Activated CD4-positive, alpha-beta T cell treated with anti-CD3 and anti-CD28 coated beads for 4 hours (primary cell): ENCODE data around the gene TBC1D5.
"Not testable (repeated sequence)": the region's sequence is repeated elsewhere in the genome, so short reads cannot be mapped to it uniquely, and the experiment has no call there.

Experiments
- DNase-seq, 2 donors: peaks; one replicate each; pipeline ENCODE4 v3.0.0-alpha.2; 2020

TBC1D5 gene

DNA sequence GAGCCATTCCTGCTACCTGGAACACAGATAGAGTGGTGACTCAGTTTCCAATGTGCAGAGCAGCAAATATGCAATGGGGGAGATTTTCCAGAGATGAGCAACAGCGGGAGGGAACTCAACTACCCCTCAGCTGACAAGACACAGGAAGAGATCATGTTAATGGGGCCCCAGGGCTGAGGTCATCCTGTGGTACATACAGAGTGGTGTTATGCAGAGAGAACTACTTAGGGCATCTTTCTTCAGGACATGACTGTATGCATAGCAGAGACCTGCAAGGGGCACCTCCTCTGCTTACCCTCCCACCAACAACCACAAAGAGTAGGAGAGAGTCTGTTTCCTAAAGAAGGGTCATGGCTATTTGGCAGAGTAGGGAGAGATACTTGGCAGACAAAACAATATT, 6.8 kb upstream of the TBC1D5 start:
- DNase-seq: no peak

GRCh38 chr3:17747890-17748247, 5.4 kb upstream of the TBC1D5 start:
- DNase-seq: no peak

DNA sequence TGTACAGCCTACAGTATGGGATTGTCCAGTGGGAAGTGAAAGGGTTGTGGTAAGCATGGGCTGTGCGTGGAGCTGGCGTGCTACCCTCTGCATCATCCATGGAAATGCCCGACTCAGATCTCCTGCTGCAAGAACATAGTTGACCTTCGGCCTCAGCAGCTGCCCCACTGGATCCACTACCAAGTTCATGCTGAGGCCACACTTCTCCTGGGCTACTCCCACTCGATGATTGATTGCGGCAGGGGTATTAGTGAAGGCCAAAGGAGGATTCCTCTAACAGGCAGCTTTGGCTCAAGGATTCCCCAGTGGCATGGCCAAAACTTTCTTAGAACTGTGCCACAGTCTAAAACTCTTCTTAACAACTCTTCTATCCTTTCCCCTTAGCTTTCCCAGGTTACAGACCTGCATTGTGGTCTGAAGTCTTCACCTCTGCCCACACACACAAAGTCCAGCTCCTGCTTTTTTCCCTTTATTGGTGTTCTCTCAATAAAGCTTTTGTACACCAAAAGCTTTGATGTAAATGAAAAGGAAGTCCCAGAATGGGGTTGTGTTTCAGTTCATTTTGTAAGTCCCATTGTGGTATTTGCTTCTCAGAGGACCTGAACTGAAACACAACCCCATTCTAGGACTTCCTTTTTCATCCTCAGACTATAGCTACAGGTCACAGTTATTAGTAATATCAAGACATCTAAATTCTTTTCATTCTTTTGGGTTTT, 4.9 kb upstream of the TBC1D5 start:
- DNase-seq: no peak

DNA sequence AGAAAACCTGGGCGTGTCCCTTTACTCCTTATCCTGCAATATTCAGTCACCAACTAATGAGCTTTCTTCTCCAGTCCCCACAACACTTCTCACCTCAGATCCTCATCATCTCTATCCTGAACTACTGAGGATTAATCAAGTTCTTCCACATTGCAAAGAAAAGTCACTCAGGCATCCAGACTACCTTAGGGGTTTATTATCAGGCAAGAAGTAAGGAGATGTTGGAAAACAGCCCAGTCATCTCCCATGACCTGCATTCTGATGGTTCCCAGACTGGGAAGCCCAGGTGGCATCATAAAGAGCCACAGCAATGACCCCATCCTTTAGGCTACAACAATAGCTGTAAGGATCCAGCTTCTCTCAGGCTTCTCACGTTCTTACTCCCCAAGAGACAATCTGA, 3.5 kb upstream of the TBC1D5 start:
- DNase-seq: no peak

DNA sequence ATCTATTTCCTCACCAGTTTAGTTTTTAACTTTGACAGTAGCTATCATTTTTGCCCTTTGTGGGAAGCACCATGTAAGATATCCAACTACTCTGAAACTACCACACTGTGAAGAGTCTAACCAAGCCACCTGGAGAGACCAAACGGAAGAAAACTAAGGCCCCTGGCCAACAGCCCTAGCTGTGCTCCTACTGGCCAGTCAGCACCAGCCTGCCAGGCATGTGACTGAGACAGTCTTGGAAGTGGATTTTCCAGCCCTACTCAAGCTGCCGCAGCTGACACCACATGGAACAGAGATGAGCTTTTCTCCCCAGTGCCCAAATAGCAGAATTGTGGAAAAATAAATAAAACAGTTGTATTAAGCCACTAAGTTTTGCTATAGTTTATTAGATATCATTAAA, 2.9 kb upstream of the TBC1D5 start:
- DNase-seq: no peak

GRCh38 chr3:17744693-17745092, 2.3 kb upstream of the TBC1D5 start:
- no peak for DNase-seq

DNA sequence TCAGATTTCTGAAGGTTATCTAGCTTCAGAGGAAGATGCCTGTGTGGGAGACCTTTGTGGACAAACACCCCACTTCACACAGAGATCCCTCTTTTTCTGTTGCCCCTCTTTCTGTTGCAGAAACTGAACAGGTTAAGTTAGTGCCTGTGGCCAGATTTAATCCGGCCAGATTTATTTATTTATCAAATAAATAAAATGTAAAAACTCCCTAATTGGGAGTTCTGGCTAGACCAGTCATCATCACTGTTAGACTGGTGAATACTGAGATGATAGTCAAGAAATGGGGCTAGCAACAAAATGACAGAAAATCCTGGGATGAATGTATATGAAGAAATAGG, 1.2 kb upstream of the TBC1D5 start:
- DNase-seq: no peak

GRCh38 chr3:17742880-17743657, 638 bp upstream of the TBC1D5 start:
- DNase-seq: no peak

GRCh38 chr3:17741621-17742101, 770 bp downstream of the TBC1D5 start:
- DNase-seq: no peak

- no peak for DNase-seq
Measured at GRCh38 chr3:17740721-17741141, 1.7 kb downstream of the TBC1D5 start.

DNA sequence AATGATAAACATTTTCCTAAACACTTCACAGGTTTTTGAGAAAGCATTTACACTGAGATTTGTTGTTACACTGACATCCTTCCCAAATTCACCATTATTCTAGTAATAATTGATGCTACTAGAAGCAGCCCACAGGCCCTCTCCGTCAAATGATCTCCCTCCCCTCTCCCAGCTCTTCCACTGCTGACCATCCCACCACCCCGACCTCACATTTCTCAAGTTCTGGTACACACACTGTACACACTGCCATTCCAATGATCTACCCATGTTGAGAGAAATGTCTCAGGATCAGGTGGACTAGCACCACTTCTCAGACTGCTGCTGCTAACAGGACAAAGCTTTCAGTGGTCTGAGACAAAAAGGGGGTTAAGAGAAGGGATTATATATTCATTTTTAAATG, 3.5 kb downstream of the TBC1D5 start:
- DNase-seq: no peak

DNA sequence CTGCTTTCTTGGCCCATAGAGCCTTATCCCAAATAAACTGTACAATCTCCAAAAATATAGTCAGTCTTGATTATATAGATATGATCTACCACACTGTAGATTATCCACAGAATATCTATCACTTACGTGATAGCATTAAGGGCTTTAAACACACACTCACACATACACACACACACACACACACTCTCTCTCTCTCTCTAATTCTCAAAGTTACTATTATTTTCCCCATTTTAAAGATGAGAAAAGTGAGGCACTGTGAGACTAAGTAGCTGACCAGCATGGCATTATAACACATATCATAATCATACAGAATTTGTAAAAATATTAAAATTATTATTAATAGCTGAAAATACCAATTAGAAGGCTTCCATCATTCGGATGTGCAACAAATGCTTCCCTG, 4.2 kb downstream of the TBC1D5 start:
- DNase-seq: no peak

DNA sequence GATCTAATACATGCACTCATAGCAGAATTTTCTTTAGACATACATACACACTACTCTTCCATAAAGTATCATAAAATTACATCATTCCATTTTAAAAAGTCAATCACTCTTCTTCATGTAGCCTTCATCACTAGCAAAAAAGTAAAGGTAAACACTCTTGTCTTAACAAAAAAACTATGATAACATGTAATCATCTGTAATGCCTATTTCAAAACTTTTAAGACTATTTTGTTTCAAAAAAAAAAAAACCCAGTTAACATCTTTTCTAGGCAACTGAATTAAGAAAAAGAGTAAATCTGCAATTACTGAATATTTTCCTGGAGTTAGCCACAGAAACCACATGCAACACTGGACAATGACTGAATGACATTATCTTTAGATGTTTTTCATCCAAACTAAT, 4.8 kb downstream of the TBC1D5 start:
- DNase-seq: no peak

- DNase-seq: not testable (repeated sequence)
Measured at GRCh38 chr3:17735362-17735761, 7.1 kb downstream of the TBC1D5 start.

- no peak for DNase-seq
Measured at GRCh38 chr3:17733768-17734167, 8.7 kb downstream of the TBC1D5 start.

DNA sequence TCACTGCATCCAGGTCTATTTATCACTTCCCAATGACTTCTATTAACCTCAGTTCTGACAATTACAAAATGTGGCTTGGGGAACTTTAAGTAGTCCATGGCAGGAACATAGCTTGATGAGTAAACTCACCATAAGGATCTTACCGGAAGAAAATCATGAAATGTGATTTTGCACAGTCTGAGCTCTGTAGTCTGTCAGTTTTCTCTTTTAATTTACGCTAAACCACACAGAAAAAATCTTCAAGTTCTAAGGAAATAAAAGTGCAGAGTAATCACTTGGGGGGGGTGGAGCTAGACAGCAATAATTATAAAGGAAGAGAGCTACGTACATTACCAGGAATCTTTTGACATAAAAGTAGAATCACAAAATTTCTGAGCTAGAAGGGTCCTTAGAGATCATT, 9.2 kb downstream of the TBC1D5 start:
- no peak for DNase-seq

DNA sequence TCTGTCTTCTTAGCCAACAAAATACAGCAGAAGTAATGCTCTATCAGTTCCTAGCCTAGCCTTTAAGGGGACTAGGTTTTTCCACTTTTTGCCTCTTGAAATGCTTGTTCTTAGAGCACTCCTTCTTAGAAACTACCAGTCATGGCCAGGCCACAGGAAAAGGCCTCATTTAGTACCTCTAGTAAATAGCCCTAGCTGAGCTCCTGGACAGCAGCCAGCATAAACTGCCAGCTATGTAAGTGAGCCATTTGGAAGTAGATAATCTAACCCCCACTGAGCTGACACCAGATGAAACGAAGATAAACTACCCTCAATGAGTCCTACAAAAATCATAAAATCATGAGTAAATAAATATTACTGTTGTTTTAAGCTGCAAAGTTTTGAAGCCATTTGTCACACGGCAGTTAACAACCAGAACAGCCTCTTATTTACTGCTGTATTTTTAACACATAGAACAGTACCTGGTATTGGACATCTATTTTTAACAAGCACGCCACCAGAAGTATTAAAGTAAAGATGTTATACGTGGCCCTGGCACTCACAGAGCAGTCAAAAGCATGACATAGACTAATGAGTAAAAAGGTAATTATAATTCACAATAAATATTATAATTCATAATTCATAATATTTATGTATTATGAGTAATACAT, 12.0 kb downstream of the TBC1D5 start:
- DNase-seq: no peak

DNA sequence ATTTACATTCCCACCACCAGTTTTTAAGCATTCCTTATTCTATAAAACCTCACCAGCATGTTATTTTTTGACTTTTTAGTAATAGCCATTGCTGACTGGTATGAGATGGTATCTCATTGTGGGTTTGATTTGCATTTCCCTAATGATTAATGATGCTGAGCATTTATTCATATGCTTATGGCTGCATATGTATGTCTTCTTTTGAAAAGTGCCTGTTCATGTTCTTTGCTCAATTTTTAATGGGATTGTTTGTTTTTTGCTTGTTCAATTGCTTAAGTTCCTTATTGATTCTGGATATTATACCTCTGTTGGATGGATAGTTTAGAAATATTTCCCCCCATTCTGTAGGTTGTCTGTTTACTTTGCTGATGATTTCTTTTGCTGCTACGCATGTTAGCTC, 16.1 kb downstream of the TBC1D5 start:
- DNase-seq: no peak

DNA sequence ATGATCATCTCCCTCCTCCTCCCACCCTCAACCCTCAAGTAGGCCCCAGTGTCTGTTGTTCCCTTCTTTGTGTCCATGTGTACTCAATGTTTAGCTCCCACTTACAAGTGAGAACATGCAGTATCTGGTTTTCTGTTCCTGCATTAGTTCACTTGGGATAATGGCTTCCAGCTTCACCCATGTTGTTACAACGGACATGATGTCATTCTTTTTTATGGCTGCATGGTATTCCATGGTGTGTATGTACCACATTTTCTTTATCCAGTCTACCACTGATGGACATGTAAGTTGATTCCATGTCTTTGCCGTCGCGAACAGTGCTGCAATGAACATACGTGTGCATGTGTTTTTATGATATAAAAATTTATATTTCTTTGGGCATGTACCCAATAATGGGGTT, 16.6 kb downstream of the TBC1D5 start:
- DNase-seq: not testable (repeated sequence)

DNA sequence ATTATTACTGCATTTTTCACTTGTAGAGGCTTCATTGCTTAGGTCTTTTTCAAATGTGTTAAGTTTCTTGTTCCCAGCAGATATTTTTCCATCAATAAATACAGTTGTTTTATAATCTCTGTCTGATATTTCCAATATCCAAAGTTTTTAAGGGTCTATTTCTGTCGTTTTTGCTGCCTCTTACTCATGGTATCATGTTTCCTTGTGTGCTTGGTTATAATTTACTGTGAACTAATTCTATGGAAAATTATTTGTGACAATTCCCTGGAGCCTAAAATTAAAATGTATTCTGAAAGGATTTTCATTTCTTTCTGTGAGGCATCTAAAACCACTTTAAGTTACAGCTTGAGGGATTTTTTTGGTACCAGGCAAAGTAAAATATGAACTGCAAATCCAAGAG, 17.5 kb downstream of the TBC1D5 start:
- DNase-seq: no peak

DNA sequence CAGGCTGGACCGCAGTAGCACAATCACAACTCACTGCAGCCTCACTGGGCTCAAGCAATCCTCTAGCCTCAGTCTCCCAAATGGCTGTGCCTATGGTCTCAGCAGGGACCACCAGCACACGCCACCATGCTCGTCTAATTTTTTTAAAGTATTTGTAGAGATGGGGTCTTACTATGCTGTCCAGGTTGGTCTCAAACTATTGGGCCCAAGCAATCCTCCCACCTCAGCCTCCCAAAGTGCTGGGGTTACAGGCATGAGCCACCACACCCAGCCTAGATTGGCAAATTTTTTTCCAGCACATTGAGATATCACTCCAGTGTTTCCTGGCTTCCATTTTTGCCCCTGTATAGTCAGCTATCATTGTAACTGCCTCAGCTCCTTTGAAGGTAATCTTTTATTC, 18.3 kb downstream of the TBC1D5 start:
- DNase-seq: no peak

DNA sequence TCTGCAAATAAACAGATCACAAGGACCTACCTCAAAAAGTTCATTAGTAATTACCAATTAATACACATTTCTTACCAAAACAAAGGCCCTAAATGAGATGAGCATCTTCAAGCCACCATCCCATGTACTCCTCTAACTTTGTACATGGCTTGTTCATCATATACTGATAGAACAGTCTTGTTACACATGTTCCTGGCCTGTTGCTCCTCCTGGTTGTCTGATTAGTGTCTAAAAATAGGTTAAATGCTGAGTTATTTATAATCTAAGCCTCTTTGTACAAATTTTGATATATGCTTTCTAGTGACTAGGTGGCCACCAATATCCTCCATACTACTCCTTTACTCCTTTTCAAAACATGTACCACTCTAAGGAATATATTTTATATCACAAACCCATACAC, 25.0 kb downstream of the TBC1D5 start:
- no peak for DNase-seq

DNA sequence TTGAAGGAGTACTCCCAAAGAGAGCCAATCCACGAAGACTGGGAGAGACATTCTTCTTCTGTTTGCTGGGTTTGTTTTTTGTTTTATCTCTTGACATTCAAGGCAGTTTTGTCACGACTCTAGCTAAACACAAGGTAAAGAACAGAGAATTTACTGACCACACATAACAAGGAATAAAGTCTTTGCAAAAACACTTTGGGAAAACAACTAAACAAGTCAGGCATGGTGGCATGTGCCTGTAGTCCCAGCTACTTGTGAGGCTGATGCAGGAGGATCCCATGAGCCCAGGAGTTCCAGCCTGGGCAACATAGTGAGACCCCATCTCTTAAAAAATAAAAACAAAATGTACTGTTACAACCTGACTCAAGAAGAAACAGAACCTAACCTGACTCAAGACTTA, 28.0 kb downstream of the TBC1D5 start:
- no peak for DNase-seq

- DNase-seq: no peak
Measured at GRCh38 chr3:17709236-17709810, 33.1 kb downstream of the TBC1D5 start.
